G401 (cell line): Measurements from ENCODE around the gene TSSK3. TPM values are rescaled to one million over a fixed set of nuclear protein-coding genes. Genes with fewer than 3 reads are reported as not detected.
"Not testable (repeated sequence)": the region's sequence is repeated elsewhere in the genome, so short reads cannot be mapped to it uniquely, and the experiment has no call there.

Source experiments
- DNase-seq: peaks from one replicate; pipeline ENCODE4 v3.0.0-alpha.2; 2015; ENCODE audit warnings: low spot score
- in situ Hi-C: cut with HindIII; loops from 2 replicates; pipeline ENCODE4 v1.10.0; 2016; ENCODE audit warnings: low sequenced_read_pairs, mixed read lengths
- total RNA-seq: library from RNA; depleted of rRNA; stranded (reverse); fragments of >200 nt; shearing (Covaris generic); gene quantifications from 2 replicates; pipeline ENCODE4 v1.2.3, GENCODE V29; 2014

The TSSK3 gene
- total RNA-seq, 1 experiment from 2014 or later, result 0.20 TPM

DNA sequence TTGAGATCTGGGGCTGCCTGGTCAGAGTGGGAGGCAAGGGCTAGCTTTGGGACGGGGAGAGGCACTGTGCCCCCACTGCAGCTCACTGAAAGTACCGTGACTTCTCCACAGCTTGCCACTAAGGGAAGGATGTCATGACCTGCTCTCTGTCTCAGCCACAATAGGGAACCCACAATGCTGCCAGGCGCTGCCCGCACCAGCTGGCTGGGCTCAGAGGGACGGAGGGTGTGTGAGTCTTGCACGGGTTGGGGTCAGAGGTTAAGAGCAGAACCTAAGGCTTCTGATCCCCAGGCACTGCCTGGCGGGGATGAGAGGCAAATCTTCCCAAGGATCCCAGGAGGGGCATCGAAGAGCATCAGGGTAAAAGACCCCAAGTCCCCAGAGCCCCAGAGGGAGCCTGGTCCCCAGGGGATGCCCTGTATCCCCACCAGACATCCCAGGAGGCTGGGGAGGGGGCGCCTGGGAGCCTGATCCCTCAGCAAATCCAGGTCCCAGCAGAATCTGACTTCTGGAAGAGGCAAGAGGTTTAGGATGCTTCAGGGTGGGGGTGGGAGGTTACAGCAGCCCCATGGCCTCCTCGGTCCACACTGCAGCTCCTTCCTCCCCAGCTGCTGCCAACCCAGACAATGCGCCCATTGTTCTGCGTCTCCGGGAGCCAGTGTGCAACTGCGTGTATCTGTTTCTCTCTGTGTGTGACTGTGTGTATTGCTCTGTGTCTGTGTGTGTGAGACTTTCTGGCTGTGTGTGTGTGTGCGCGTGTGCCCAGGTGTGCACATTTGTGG lies 24.3 kb upstream of the TSSK3 start:
- in situ Hi-C loops, result no loop called here
- no peak for DNase-seq

DNA sequence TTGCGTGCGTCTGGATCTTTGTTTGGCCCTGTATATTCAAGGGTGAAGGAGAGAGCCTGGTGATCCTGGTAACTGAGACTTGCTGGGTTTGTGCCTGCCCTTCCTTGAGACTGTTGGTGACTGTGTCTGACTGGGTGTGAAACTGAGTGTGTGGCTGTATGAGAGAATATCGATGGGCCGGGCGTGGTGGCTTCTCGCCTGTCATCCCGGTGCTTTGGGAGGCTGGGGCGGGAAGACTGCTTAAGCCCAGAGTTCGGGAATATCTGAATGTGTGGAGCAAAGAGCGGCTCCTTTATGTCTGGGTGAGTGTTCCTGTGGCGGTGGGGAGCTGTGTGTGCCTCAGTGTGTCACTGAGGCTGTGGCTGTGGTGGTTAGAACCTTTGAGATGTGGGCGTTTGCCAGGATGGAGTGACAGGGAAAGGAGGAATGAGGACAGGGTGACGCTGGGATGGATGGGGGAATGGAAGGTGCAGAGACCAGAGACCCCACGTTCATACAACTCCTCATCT lies 23.6 kb upstream of the TSSK3 start:
- in situ Hi-C loops, result no loop called here
- DNase-seq, result no peak

DNA sequence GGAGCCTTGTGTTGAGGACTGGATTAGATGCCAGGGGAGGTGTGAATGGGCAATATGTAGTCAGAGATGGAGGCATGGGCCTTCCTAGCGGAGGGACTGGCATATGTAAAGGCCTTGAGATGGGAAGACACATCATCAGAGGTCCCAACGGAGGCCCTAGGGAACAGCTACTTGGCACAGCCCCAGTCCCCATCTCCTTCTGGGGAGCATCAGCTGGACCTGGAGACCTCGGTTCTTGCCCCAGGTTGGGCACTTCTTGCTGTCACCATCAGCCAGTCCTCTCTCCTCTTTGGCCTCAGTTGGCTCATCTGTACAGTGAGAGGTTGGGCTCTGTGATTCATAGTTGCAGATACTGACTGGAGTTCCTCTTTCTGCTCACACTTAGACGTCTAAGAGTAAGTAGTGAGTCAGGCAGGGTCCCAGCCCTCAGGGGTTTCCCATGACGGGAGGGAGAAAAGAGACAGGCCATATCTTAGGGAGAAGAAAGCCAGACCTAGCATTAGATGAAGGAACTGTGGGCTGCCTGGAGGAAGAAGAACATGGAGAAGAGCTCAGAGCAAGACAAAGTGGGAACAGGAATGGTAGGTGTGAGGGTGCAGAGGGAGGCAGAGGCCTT lies 22.9 kb upstream of the TSSK3 start:
- in situ Hi-C loops, result no loop called here
- no peak for DNase-seq

- in situ Hi-C loops, result no loop called here
- no peak for DNase-seq
Measured at GRCh38 chr1:32341186-32341757, 21.1 kb upstream of the TSSK3 start.

DNA sequence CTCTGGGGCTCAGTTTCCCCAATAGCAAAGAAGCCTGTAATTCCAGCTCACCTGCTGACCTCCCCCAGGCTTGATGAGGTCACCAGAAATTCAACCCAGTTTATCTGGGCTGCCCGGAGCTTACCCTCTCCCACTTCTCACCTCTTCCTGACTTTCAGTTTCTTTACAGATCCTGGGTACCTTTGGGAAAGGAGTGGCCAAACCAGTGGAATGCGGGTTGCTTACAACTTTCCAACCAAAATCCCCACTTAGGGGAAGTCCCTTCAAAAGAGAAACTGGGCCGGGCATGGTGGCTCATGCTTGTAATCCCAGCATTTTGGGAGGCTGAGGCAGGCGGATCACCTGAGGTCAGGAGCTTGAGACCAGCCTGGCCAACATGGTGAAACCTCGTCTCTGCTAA lies 20.4 kb upstream of the TSSK3 start:
- no peak for DNase-seq
- in situ Hi-C loops, result no loop called here

- DNase-seq, result no peak
- in situ Hi-C loops, result no loop called here
Measured at GRCh38 chr1:32342704-32343103, 19.6 kb upstream of the TSSK3 start.

DNA sequence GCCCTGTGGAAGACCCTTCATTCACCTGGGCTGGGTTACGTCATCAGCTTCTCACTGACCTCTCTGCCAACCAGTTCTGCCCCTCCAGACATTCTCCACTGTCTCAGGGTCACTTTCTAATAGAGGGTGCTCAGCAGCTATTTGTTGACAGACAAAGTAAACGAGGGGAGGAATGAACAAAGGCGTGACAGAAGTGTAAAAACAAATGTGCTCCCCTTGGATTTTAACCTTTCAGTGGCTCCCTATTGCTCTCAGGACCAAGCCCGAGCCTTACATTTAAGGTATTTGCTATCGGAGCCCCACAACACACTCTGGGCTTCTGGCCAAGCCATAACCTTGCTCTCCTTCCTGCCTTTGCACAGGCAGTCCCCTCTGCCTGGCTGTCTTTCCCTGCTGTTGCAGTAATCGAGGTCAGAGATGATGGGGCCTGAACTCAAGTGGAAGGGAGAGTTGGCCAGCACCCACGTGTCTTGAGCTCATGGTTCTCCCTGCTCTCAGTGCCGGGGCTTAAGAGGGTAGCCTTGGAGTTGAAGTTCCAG lies 17.0 kb upstream of the TSSK3 start:
- in situ Hi-C loops, result no loop called here
- no peak for DNase-seq

GRCh38 chr1:32346532-32347157 lies 15.7 kb upstream of the TSSK3 start:
- DNase-seq, result no peak
- in situ Hi-C loops, result no loop called here

DNA sequence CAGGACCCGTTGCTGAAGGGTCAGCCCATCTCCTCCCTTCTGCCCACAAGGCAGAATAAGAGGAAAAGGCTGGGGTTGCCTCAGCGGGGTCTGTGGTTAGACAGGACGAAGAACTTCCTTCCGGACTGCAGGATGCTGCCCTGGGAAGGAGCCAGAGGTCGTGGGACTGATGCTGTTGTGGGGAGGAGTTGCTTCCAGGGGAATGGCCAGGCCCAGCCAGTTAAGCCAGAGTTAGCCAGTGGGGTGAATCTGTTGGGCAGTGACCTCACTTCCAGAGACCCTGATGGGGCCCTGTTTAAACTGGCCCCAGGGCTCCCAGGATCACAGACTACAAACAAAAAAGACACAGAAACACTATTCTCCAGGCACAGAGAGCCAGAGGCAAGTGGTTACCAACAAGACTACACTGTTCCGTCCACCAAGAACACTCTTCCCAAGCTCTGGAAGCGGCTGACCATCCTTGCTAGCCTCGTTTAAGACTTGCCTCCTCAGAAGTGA lies 13.1 kb upstream of the TSSK3 start:
- in situ Hi-C loops, result no loop called here
- DNase-seq, result no peak

- in situ Hi-C loops, result no loop called here
- DNase-seq, result no peak
Measured at GRCh38 chr1:32350785-32351398, 11.4 kb upstream of the TSSK3 start.

GRCh38 chr1:32351399-32352238 lies 10.7 kb upstream of the TSSK3 start:
- in situ Hi-C loops, result no loop called here
- DNase-seq, result peak; percentile 87

DNA sequence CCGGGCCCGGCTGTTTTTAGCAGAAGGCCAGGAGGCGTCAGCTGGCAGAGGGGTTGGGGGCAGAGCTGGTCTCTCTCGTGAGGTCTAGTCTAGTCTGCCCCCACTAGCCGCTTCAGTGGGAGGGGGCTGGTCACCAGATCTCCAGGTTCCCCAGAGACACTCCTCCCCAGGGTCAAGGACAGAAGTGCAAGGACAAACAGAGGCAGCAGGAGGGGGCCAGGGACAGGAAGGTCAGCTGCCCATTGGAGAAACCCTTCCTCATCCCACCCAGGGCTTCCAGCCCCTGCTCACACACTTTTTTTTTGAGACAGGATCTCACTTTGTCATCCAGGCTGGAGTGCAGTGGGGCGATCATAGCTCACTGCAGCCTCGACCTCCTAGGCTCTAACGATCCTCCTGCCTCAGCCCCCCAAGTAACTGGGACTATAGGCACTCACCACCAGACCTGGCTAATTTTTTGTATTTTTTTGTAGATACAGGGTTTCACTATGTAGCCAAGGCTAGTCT lies 10.0 kb upstream of the TSSK3 start:
- no peak for DNase-seq

GRCh38 chr1:32352831-32353383 lies 9.4 kb upstream of the TSSK3 start:
- in situ Hi-C loops, result no loop called here
- no peak for DNase-seq

More for the DNA sequence above, 10.0 kb upstream of the TSSK3 start:
- in situ Hi-C loops, result no loop called here

DNA sequence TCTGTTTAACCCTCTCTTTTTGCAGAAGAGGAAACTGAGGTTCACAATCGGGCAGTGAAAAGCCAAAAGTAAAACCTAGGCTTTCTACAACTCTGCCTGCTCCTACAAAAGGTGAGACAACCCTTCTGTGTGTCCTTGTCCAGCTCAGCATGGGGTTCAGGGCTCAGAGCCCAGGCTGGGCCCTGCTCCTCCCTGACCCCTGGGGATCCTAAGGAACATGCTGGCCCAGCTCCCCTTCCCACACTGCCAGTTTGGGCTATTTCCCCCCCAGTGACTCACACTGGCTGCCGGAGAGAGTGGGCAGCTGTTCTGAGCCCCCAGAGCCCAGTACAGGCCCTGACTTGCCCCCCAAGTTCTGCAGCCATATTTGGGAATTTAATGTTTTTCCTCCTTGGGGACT lies 8.9 kb upstream of the TSSK3 start:
- DNase-seq, result no peak
- in situ Hi-C loops, result no loop called here

DNA sequence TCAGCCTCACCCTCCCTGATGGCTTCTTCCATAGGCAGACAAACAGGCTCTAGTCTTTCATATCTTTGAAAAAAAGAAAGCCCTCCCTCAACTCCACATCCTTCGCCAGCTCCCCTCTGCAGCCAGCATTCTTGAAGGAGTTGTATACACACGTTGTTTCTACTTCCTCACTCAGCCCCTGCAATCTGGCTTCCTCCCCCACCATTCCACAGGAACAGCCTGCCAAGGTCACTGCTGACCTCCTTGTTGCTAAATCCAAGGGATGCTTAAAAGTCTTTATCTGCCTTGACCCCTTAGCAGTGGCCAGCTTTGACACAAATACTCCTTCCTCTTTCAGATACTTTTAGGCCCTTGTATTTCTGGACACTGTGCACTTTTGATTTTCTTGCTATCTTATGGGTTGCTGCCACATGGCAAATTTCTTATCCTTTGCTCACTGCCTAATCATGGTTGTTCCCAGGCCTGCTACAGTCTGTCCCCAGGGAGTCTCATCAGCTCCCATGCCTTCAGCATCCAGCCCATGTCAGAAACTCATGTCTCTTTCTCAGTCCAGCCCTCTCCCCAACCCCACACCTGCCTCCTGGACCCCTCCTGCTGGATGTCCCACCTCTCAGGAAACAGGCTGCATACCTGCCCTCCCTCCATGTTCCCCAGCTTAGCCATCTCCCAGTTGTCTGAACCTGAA lies 8.3 kb upstream of the TSSK3 start:
- no peak for DNase-seq
- in situ Hi-C loops, result no loop called here

GRCh38 chr1:32355778-32356177 lies 6.6 kb upstream of the TSSK3 start:
- in situ Hi-C loops, result not testable (repeated sequence)

GRCh38 chr1:32356478-32356877 lies 5.9 kb upstream of the TSSK3 start:
- in situ Hi-C loops, result no loop called here

More at GRCh38 chr1:32355778-32356177, 6.6 kb upstream of the TSSK3 start:
- not testable (repeated sequence) for DNase-seq

More at GRCh38 chr1:32356478-32356877, 5.9 kb upstream of the TSSK3 start:
- no peak for DNase-seq
